Skeletal muscle cell (primary cell): ENCODE results near the gene ZFAND2A.
"Not testable (repeated sequence)": the region's sequence is repeated elsewhere in the genome, so short reads cannot be mapped to it uniquely, and the experiment has no call there.

ENCODE experiments used
- DNase-seq: peaks from one replicate; pipeline ENCODE4 v3.0.0-alpha.2; 2010; ENCODE audit warnings: low read depth
- H3K4me3 ChIP-seq: 2 replicates; pipeline ENCODE4 v1.5.1; 2011; ENCODE audit warnings: low read depth, mild to moderate bottlenecking, control low read depth, low read length, moderate library complexity

The ZFAND2A gene

DNA sequence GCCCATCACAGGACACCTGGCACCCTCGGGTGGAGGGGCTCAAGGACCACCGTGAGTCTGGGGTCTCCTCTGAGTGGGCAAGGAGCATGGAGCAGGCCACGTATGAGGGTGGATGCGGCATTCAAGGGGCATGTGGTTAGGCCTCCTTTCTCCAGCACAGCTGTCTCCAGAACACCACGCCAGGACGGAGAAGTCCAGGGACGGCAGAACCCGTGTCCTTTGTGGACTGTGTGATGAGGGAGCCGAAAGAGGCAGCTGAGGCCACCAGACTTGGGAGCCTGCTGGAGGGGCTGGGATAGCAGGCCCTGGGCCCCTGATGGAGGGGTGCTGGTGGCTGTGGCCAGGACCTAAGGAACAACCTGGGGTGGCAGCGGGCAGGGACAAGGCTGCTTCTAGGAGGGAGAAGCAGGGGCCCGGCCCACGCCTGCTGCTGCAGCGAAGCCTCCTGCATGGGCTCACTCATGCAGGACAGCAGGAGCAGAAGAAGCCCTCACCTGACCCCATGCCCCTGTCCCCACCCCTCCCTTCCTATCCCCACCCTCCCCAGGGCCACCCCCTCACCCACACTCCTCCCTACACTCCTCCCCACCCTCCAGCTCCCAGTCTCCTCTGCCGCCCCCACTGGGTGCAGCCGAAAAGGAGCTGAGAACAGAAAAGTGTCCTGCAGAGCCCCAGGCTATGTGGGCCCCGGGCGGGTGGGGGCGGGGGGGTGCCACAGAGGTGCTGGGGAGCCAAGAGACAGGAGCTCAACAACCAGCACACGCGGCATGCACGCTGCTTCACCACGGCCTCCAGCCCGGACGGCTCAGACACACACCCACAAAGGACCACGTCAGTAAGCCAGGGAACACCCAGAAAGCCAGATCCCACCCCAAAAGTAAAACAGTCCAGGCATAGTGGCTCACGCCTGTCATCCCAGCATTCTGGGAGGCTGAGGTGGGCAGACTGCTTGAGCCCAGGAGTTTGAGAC is 29.7 kb downstream of the ZFAND2A start:
- H3K4me3 ChIP-seq, result no peak overlapping the region

DNA sequence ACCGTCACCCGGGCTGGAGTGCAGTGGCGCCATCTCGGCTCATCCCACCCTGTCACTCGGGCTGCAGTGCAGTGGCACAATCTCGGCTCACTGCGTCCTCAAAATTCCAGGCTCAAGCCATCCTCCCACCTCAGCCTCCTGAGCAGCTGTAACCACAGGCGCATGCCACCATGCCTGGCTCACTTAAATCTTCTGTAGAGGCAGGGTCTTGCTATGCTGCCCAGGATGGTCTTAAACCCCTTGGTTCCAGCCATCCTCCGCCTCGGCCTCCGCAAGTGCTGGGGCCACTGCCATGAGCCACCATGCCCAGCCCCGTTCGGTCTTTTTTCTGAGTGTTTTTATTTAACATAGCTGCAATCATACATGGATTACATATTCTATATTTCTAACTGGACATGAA is 30.6 kb downstream of the ZFAND2A start:
- no peak for DNase-seq

More for the DNA sequence above, 29.7 kb downstream of the ZFAND2A start:
- no peak for DNase-seq

DNA sequence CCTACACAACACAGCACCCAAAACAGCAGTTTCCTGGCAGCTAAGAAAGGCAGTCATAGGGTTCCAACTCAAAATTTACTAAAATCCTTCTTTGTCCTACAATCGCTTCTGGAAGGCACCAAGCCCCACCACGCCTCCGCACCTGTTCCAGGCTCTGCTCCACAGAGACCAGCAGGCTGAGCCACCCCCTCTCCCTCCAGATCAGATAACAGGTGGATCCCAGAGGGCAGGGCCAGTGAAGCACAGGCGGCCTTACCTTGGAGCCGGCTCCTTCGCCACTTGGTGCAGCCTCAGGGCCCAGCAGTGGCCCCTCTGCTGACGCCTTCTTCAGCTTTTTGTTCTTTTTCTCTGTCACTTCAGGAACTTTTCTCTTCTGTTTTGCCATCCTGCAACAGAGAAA is 33.0 kb downstream of the ZFAND2A start:
- no peak for DNase-seq
- no peak overlapping the region for H3K4me3 ChIP-seq

More for the DNA sequence above, 30.6 kb downstream of the ZFAND2A start:
- H3K4me3 ChIP-seq, result no peak overlapping the region

DNA sequence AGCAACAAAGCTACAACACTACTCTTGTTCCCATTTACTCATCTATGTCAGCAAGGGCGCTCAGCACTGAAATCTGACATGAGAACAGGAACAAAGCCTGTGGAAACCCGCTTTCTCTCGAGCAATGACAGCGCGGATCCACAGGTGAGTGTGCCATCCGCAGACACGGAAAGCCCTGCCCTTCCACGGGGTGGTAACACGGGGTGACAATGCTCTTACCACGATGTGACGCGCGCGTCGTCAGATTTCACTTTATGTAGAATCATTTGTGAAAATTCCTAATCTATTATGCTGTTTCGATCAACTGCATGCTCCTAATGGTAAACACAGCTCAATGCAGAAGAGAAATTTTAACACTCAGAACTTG is 34.4 kb downstream of the ZFAND2A start:
- no peak for DNase-seq

DNA sequence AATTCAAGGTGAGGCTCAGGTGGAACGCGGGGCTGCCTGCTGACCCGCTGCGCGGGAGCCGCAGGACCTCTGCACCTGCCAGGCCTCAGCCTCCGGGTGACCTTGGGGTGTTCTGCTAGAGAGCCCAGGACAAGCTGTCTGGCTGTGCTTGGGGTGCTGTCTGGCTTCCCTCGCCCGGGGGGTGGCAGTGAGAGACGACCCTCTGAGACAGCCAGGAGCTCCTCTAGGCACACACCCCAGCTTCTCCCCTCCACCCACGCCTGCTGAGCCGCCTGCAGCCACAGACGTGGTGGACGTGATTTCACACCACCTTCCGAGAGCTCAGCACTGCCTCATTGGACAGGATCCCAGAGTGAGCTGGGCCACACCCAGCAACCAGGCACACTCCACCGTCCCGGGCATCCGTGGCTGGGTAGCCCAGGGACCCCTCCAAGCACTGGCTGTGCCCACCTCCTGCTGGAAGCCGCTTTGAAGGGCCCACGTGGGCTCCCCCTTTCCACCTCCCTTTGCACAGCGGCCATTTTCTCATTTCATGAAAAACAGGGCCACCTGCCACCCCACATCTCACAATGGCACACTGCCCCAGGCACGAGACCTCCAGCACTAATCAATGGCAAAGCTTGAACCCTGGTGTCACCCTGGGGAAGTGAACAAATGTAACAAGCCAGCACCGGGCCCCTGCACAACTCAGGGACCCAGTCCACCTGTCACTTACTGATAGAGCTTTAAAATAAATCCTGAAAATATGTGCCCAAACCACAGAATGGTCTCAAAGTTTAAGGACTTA is 35.0 kb downstream of the ZFAND2A start:
- DNase-seq, result no peak
- no peak overlapping the region for H3K4me3 ChIP-seq

More for the DNA sequence above, 34.4 kb downstream of the ZFAND2A start:
- H3K4me3 ChIP-seq, result no peak overlapping the region

DNA sequence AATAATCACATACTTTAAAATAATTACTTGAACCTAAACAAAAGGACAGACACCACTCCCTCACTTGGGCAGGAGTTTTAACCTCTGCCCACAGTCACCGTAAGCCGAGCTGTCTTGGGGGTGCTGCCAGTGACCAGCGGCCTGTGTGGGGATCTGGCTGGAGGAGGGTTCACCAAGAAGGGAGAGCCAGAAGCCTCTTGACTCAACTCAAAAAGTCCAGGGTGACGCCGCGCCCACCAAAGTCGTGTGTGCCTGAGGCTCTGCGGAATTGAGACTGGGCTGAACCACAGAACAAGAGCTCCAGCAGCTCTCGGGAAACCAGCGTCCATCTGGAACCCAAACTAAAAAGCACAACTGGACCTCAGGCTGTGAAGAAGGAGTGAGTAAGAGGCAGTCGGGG is 35.8 kb downstream of the ZFAND2A start:
- no peak overlapping the region for H3K4me3 ChIP-seq
- DNase-seq, result no peak

DNA sequence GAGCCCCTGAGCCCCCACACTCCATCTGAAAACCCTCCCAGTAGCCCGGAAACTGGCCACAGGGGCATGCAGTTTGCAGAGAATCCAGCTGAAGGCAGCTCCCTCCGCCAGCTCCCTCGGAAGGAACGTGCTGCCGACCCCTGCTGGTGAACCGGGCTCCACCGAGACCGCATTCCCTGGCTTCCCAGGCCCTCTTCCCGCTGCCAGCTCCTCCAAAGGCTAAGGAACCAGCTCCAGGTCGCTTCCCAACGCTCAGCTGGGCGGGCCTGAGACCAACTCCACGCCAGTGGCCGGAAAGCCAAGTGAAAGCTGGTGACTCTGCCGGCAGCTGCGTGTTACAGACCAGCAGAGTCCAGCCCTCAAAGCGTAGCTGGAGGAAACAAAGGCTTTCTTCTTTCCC is 36.3 kb downstream of the ZFAND2A start:
- peak overlapping the region; percentile 20 for H3K4me3 ChIP-seq
- peak; percentile 49 for DNase-seq

DNA sequence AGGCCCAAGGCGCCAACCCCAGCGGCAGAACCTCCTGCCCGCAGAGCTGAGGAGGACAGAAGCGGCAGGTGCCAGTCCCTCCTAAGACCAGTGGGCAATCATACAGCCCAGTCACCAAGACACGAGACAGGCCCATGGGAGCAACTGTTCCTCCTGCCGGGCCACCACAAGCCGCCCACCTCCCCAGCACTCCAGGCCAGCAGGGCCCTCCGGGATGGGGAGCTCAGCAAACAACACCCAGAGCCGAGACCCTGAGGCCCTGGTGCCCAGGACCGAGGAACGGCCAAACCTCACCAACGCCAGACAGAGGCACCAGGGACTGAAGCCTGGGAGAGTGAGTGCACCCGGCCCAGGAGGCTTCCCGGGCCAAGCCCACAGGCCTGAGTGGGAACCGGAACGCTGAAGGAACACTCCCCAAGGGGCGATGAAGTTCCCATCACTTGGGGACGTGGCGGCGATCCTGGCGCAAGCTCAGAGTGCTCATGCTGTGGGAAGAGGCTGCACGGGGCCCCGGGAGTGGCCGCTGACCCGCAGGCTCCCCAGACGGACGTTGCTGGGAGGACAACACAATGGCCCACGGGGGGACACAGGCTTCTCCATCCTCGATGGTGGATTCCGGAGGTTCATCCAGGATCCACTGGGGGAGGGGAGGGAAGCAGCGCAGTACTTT is 37.0 kb downstream of the ZFAND2A start:
- H3K4me3 ChIP-seq, result no peak overlapping the region
- no peak for DNase-seq

DNA sequence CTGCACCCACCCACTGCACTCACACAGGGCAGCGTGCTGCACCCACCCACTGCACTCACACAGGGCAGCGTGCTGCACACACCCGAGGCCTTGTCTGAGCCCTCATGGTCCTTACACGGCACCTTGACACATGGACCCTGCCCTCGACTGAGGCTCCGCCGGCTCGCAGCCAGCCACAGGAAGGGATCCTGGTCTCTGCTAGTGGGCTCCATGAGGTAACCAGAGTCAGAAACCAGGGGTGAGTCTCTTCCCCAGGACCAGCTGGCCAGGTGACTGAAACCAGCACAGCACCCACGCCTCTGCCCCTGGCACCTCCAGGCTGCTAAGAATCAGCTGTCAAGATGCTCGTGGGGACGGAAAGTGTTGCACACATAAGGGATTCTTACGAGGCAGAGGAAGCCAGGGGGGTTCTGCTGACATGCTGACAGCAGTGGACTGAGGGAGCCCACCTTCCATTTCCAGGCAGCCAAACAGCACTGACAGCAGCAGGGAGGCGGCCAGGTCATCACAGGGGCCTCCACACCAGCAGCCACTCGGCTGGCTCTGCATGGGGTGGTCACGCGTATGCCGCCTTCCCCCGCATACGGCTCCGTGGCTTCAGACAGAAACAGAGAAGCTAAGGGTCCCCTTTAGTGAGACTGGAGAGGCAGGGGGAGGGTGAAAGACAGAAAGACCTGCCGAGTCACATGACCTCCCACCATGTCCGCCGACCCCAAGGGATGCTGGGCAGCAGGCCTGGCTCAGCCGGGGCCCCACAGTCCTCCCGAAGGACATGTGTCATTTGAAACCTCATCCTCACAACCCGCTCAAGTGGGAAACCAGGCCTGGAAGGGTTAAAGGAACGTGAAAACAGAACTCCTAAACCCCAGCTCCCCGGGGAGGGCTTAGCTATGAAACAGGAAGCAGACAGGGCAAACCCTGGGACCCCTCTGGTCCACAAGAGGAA is 37.8 kb downstream of the ZFAND2A start:
- no peak for DNase-seq
- H3K4me3 ChIP-seq, result no peak overlapping the region

DNA sequence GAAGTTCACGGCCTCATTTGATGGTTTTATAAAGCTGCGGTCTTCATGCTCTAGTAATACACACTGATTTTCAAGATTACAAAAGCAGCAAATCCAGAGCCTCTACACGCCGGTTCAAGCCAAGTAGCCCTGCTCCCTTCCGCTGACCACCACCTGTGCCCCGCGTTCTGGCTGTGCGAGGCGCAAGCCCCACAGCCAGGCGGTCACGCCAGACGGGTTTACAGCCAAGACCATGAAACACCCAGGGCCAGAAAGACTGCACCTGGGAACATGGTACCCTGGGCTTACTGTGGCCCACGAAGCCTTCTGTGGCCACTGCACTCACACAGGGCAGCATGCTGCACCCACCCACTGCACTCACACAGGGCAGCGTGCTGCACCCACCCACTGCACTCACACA is 38.5 kb downstream of the ZFAND2A start:
- DNase-seq, result no peak
- H3K4me3 ChIP-seq, result no peak overlapping the region

DNA sequence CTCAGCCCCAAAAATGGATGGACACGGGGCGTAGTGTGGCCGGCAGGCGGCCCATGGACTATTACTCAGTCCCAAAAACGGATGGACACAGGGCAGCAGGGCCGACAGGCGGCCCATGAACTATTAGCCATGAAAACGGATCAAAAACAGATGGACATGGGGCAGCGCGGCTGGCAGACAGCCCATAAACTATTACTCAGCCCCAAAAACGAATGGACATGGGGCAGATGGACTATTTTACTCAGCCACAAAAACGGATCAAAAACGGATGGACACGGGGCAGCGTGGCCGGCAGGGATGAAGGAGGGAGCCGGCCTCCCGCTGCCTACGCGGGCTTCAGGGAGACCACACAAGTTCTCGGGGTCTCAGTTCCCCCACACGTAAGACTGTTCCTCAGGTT is 39.2 kb downstream of the ZFAND2A start:
- DNase-seq, result no peak
- H3K4me3 ChIP-seq, result no peak overlapping the region

DNA sequence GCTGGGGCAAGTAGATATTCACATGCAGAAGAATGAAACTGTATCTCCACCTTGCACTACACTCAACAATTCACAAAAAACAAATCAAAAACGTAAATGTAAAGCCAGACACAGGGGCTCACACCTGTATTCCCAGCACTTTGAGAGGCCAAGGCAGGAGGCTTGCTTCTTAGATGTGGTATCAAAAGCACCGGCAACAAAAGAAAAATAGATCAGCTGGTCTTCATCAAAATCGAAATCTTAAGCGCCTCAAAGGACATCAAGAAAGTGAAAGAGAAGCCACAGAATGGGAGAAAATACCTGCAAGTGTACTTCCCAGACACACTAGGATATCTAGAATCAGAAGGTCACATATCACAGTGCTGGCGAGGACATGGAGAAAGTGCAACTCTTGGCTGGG is 40.8 kb downstream of the ZFAND2A start:
- no peak for DNase-seq

DNA sequence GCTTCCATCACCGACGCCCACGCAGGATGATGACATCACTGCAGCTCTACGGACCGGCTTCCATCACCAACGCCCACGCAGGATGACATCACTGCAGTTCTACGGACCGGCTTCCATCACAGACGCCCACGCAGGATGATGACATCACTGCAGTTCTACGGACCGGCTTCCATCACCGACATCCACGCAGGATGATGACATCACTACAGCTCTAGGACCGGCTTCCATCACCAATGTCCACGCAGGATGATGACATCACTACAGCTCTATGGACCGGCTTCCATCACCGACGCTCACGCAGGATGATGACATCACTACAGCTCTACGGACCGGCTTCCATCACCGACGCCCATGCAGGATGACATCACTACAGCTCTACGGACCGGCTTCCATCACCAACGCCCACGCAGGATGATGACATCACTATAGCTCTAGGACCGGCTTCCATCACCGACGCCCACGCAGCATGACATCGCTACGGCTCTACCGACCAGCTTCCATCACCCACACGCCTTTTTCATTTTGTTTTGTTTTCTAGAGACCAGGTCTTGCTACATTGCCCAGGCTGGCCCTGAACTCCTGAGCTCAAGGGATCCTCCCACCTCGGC is 42.6 kb downstream of the ZFAND2A start:
- DNase-seq, result no peak

More for the DNA sequence above, 40.8 kb downstream of the ZFAND2A start:
- no peak overlapping the region for H3K4me3 ChIP-seq

DNA sequence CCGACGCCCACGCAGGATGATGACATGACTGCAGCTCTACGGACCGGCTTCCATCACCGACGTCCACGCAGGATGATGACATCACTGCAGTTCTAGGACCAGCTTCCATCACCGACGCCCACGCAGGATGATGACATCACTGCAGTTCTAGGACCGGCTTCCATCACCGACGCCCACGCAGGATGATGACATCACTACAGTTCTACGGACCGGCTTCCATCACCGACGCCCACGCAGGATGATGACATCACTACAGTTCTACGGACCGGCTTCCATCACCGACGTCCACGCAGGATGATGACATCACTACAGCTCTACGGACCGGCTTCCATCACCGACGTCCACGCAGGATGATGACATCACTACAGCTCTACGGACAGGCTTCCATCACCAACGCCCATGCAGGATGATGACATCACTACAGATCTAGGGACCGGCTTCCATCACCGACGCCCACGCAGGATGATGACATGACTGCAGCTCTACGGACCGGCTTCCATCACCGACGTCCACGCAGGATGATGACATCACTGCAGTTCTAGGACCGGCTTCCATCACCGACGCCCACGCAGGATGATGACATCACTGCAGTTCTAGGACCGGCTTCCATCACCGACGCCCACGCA is 43.5 kb downstream of the ZFAND2A start:
- not testable (repeated sequence) for H3K4me3 ChIP-seq, DNase-seq

More for the DNA sequence above, 42.6 kb downstream of the ZFAND2A start:
- no peak overlapping the region for H3K4me3 ChIP-seq

DNA sequence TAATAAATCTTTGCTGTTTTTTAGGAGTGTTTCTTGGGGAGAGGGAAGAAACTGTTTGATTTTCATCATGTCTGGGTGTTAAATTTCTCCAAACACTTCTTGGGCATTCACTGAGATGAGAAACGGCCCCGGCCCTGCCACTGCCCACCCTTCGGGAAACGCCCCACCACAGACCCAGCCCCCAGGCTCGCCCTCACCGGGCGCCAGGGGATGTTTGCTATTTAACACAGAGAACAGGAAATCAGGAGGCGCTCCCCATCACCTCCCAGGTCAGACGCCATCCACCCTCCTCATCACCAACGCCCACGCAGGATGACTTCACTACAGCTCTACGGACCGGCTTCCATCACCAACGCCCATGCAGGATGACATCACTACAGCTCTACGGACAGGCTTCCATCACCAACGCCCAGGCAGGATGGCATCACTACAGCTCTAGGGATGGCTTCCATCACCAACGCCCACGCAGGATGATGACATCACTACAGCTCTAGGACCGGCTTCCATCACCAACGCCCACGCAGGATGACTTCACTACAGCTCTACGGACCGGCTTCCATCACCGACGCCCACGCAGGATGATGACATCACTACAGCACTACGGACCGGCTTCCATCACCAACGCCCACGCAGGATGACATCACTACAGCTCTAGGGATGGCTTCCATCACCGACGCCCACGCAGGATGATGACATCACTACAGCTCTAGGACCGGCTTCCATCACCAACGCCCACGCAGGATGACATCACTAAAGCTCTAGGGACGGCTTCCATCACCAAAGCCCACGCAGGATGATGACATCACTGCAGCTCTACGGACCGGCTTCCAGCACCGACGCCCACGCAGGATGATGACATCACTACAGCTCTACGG is 44.6 kb downstream of the ZFAND2A start:
- H3K4me3 ChIP-seq, DNase-seq: not testable (repeated sequence)

DNA sequence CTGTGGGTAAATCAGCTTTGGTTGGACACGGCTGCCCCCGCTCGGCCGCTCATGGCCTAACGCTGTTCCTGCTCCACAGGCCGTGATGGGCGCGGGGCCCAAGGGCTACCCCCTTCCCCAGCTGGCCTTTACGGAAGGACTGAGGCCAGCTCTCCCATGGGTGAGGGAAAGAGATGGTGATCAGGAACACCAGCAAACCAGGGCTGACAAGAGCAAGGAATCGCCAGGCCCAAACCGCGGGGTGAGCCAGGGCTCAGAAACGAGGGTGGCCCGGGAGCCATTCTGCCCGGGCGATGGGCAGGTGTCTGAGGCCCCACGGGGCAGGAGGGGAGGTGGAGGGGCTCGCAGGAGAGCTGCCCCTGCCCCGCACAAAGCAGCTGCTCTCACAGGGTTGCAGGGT is 45.5 kb downstream of the ZFAND2A start:
- H3K4me3 ChIP-seq, result no peak overlapping the region
- DNase-seq, result no peak

DNA sequence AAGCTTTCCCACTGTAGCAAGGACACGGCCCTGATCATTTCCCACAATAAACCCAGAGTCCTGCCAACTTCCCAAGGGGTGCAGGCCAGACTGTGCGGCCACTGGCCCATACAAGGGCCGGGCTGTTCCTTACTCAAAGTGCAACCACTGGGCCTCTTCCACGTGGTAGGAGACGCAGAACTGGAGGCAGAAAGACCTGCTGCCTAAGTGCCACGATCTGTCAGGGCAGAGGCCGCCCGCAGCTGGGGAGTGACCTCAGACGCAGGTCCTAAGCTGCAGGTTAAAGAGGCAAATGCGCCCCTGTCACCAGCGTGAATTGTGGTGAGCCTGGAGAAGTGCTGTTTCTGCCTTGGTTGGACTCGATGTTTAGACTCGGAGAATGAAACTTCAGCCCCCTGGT is 45.9 kb downstream of the ZFAND2A start:
- H3K4me3 ChIP-seq, result no peak overlapping the region
- DNase-seq, result no peak
